NT2/D1 (cell line): ENCODE data around the gene ARHGAP32.

Experiments
- DNase-seq: peaks from one replicate; pipeline ENCODE4 v3.0.0-alpha.2; 2011; ENCODE audit warnings: low read depth, low spot score
- H3K27me3 ChIP-seq: 2 replicates; pipeline ENCODE4 v1.6.0; 2011; ENCODE audit warnings: mild to moderate bottlenecking; ENCODE audit not compliant: insufficient read length, insufficient read depth
- H3K36me3 ChIP-seq: 2 replicates; pipeline ENCODE4 v1.6.1; 2011; ENCODE audit warnings: mild to moderate bottlenecking, low read length, mixed read lengths; ENCODE audit not compliant: insufficient read depth, insufficient read length
- H3K4me1 ChIP-seq: 2 replicates; pipeline ENCODE4 v1.5.1; 2011; ENCODE audit not compliant: insufficient read depth, insufficient read length
- H3K4me3 ChIP-seq: 2 replicates; pipeline ENCODE4 v1.5.1; 2011; ENCODE audit warnings: low read depth; ENCODE audit not compliant: insufficient read length
- H3K9ac ChIP-seq: 2 replicates; pipeline ENCODE4 v1.6.0; 2011; ENCODE audit warnings: low read depth; ENCODE audit not compliant: insufficient read length
- H3K9me3 ChIP-seq: 2 replicates; pipeline ENCODE4 v1.5.1; 2011; ENCODE audit warnings: mild to moderate bottlenecking, low read length; ENCODE audit not compliant: insufficient read depth
- SUZ12 ChIP-seq: IDR thresholded peaks from 2 replicates; pipeline ENCODE4 v1.6.1; 2011; ENCODE audit not compliant: insufficient read length, insufficient read depth; ENCODE audit errors: extremely low read depth
- YY1 ChIP-seq: IDR thresholded peaks from 2 replicates; pipeline ENCODE4 v1.6.1; 2011; ENCODE audit not compliant: insufficient read length, insufficient read depth
- ZNF274 ChIP-seq: IDR thresholded peaks from 2 replicates; pipeline ENCODE4 v1.6.1; 2011; ENCODE audit warnings: mild to moderate bottlenecking, low read depth, low read length

The ARHGAP32 gene

GRCh38 chr11:129086976-129087375 lies 105.1 kb downstream of the ARHGAP32 start:
- Histone ChIP-seq H3K4me1 (no peaks in the 10 kb centered on the region), H3K36me3 (no peaks in the 10 kb centered on the region), H3K27me3 (no peaks in the 10 kb centered on the region), H3K4me3 (no peak overlapping the region), H3K9ac (no peak overlapping the region), H3K9me3 (peaks cover 17% of the 10 kb centered on the region; the same call in 1 of the 2 replicates)
- DNase-seq = no peak
- no peak for TF ChIP-seq ZNF274
- TF ChIP-seq SUZ12 = no peak
- no peak for TF ChIP-seq YY1

- no peaks in the 10 kb centered on the region for H3K4me1 ChIP-seq
- no peak for DNase-seq
- 0 out of 2 replicates have a peak, but pooled peaks cover 4% of the 10 kb centered on the region for H3K9me3 ChIP-seq
- no peaks in the 10 kb centered on the region for H3K36me3 ChIP-seq
- TF ChIP-seq SUZ12 (no peak), ZNF274 (no peak), YY1 (no peak)
- H3K27me3 ChIP-seq = no peaks in the 10 kb centered on the region
- no peak overlapping the region for H3K9ac ChIP-seq
- no peak overlapping the region for H3K4me3 ChIP-seq
Observed at GRCh38 chr11:129077191-129077590, 114.9 kb downstream of the ARHGAP32 start.

DNA sequence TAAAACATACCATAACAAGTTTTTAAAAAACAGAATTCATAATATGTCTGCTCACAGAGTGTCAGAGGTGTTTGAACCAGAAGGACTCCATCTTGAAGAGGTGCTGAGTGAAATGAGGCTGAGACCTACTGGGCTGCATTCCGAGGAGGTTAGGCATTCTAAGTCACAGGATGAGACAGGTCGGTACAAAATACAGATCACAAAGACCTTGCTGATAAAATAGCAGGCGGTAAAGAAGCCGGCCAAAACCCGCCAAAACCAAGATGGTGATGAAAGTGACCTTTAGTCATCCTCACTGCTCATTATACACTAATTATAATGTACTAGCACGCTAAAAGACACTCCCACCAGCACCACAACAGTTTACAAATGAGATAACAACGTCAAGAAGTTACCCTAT lies 116.4 kb downstream of the ARHGAP32 start:
- DNase-seq = no peak
- no peak overlapping the region for H3K9ac ChIP-seq
- no peak for TF ChIP-seq SUZ12
- no peak for TF ChIP-seq YY1
- TF ChIP-seq ZNF274 = no peak
- H3K4me3 ChIP-seq = no peak overlapping the region
- H3K4me1 ChIP-seq = no peaks in the 10 kb centered on the region
- H3K36me3 ChIP-seq = no peaks in the 10 kb centered on the region
- no peaks in the 10 kb centered on the region for H3K27me3 ChIP-seq
- H3K9me3 ChIP-seq = 0 out of 2 replicates have a peak, but pooled peaks cover 4% of the 10 kb centered on the region

DNA sequence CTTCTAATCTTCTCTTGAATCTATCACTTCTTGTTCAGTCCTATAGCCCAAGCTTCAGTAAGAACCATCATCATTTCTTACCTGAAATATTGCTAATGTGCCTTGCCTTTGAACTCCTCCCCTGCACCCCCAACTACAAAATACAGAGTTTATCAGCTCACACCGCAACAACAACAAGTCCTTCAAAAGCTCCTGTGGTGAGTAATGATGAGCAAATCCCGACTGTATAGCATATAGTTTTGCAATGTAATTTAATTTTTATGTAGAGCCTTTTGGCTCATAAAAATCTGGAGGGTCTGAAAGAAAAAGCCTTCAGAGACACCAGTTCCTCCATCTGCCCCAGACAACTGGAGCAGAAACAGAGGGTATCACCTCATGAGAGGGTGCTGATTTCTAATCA lies 124.7 kb downstream of the ARHGAP32 start:
- H3K27me3 ChIP-seq = no peaks in the 10 kb centered on the region
- H3K9me3 ChIP-seq = no peaks in the 10 kb centered on the region
- H3K9ac ChIP-seq = no peak overlapping the region
- H3K4me1 ChIP-seq = no peaks in the 10 kb centered on the region
- peaks cover 3% of the 10 kb centered on the region for H3K36me3 ChIP-seq
- DNase-seq = no peak
- no peak overlapping the region for H3K4me3 ChIP-seq
- TF ChIP-seq SUZ12 = no peak
- no peak for TF ChIP-seq YY1
- no peak for TF ChIP-seq ZNF274

GRCh38 chr11:129066229-129066628 lies 125.9 kb downstream of the ARHGAP32 start:
- DNase-seq = no peak
- Histone ChIP-seq H3K4me1 (no peaks in the 10 kb centered on the region), H3K9ac (no peak overlapping the region), H3K4me3 (no peak overlapping the region), H3K27me3 (no peaks in the 10 kb centered on the region), H3K36me3 (peaks cover 3% of the 10 kb centered on the region), H3K9me3 (no peaks in the 10 kb centered on the region)
- TF ChIP-seq ZNF274 (no peak), YY1 (no peak), SUZ12 (no peak)

DNA sequence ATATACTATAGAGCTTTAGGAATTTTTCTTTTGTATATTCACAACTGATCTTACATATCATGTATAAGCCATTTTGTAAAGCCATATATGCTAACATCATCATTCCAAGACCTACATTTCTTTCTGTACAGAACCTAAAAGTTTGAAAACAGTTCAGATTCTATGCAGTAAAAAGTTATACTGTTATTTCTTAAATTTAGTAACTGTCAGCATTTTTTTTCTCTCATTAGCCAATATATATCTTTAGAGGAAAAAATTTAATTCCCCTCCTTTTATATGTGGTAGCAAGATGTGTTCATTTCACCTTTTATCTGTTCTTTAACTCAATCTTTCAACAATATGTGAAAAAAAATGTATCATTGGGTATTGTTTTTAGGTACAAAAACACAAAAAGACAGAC lies 129.0 kb downstream of the ARHGAP32 start:
- no peak for DNase-seq
- Histone ChIP-seq H3K27me3 (no peaks in the 10 kb centered on the region), H3K9me3 (no peaks in the 10 kb centered on the region), H3K9ac (no peak overlapping the region), H3K4me3 (no peak overlapping the region), H3K4me1 (no peaks in the 10 kb centered on the region), H3K36me3 (peaks cover 3% of the 10 kb centered on the region)
- no peak for TF ChIP-seq YY1
- no peak for TF ChIP-seq ZNF274
- TF ChIP-seq SUZ12 = no peak

DNA sequence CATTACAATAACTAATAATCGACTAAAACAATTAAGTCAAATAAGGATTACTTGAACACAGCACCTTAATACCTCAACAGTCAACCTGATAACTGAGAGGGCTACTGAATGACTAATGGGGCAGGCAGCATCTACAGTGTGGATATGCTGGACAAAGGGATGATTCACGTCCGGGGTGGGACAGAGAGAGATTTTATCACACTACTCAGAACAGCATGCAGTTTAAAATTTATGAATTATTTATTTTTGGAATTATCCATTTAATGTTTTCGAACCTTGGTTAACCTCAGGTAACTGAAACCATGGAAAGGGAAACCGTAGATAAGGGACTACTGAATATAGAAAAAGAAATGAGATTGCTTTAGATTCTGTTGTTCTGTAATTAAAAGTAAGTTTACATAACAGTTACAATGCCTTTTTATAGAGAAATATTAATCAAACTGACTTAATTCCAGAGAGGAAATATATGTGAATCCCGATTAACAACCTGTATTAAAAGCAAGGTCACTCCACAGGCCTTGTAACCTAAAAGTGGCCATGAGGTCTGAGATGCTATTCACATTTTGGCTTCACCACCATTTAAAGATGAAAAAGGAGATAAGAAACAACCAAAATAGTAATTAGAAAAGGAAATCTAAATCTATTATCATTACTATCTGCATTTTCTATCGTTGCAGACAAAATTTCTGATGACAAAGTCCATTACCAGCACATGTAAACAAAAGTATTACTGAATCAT lies 130.5 kb downstream of the ARHGAP32 start:
- no peaks in the 10 kb centered on the region for H3K27me3 ChIP-seq
- no peaks in the 10 kb centered on the region for H3K4me1 ChIP-seq
- peaks cover 3% of the 10 kb centered on the region for H3K36me3 ChIP-seq
- H3K4me3 ChIP-seq = no peak overlapping the region
- no peak overlapping the region for H3K9ac ChIP-seq
- H3K9me3 ChIP-seq = no peaks in the 10 kb centered on the region
- DNase-seq = no peak
- no peak for TF ChIP-seq YY1
- TF ChIP-seq ZNF274 = no peak
- no peak for TF ChIP-seq SUZ12

DNA sequence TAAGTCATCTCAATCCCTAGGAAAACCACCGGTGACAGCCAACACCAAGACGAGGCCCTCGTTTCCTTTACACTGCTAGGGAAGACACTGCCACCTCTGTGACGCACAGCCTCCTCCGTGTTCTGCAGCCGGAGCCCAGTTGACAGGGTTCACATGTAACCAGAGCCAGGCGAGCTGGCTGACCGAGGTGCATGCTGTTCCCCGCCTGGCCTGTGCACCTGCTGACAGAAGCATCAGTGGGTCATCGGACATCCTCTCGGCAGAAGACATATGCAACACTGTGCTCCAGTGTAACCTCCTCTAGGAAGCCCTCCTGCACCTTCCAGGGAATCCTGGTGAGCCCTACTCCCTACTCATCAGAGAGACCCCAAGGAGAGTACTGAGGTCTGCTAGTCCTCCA lies 135.2 kb downstream of the ARHGAP32 start:
- Histone ChIP-seq H3K27me3 (no peaks in the 10 kb centered on the region), H3K4me1 (no peaks in the 10 kb centered on the region)
- DNase-seq = no peak

More for the DNA sequence above, 135.2 kb downstream of the ARHGAP32 start:
- Histone ChIP-seq H3K4me3 (no peak overlapping the region), H3K9ac (no peak overlapping the region), H3K36me3 (no peaks in the 10 kb centered on the region), H3K9me3 (no peaks in the 10 kb centered on the region)
- TF ChIP-seq ZNF274 (no peak), SUZ12 (no peak), YY1 (no peak)
